H1 (cell line): ENCODE results near the gene MLF2. TPM values are rescaled to one million over a fixed set of nuclear protein-coding genes. Genes with fewer than 3 reads are reported as not detected.

ENCODE experiments used
- CTCF ChIA-PET: fragments of 300-600 bp; sonication (Branson Sonifier 250); formaldehyde crosslinking; loops from one replicate; lab custom pipeline; 2021; ENCODE audit not compliant: partially characterized antibody; lab: Charles Lee
- POLR2A ChIA-PET: fragments of 300-600 bp; sonication (Branson Sonifier 250); formaldehyde crosslinking; loops from one replicate; lab custom pipeline; 2021; ENCODE audit warnings: inconsistent platforms; ENCODE audit not compliant: partially characterized antibody; lab: Charles Lee
- DNase-seq, 2 experiments: peaks; one replicate each; pipeline versions ENCODE4 v3.0.0 to v3.0.0-alpha.2; 2010 to 2022; ENCODE audit warnings: low spot score in 2 of 2, low read depth in 1 of 2, mixed read lengths in 1 of 2
- FAIRE-seq: peaks from 2 replicates; lab custom pipeline; 2011; peaks lifted over from hg19 to GRCh38; lab: Jason Lieb, UNC
- H2AFZ ChIP-seq: 2 replicates; pipeline ENCODE4 v1.8.1; 2012; ENCODE audit warnings: low read length, inconsistent platforms
- H2AK5ac ChIP-seq: 2 replicates; pipeline ENCODE4 v1.6.1; 2013; ENCODE audit warnings: low read depth, low read length
- H2BK120ac ChIP-seq: replicated peaks from 2 replicates; pipeline ENCODE3; 2013; ENCODE audit warnings: low read depth, low read length, inconsistent platforms
- H2BK12ac ChIP-seq: 2 replicates; pipeline ENCODE4 v1.6.1; 2013; ENCODE audit warnings: low read depth, low read length
- H2BK15ac ChIP-seq: 2 replicates; pipeline ENCODE4 v1.6.1; 2013; ENCODE audit warnings: low read length
- H2BK20ac ChIP-seq: 2 replicates; pipeline ENCODE4 v1.6.1; 2013; ENCODE audit warnings: low read length
- H2BK5ac ChIP-seq: 2 replicates; pipeline ENCODE4 v1.6.1; 2013; ENCODE audit warnings: low read depth, low read length
- H3K14ac ChIP-seq: 2 replicates; pipeline ENCODE4 v1.6.1; 2013; ENCODE audit warnings: inconsistent platforms; ENCODE audit not compliant: insufficient read length
- H3K18ac ChIP-seq: 2 replicates; pipeline ENCODE4 v1.6.1; 2013; ENCODE audit warnings: low read length; ENCODE audit errors: extremely low read depth
- H3K23ac ChIP-seq: 2 replicates; pipeline ENCODE4 v1.6.1; 2013; ENCODE audit warnings: inconsistent platforms; ENCODE audit not compliant: insufficient read length
- H3K23me2 ChIP-seq: 2 replicates; pipeline ENCODE4 v1.6.1; 2013; ENCODE audit warnings: low read depth, low read length
- H3K27ac ChIP-seq: 2 replicates; pipeline ENCODE4 v1.6.1; 2011; ENCODE audit warnings: low read depth, low read length, inconsistent platforms
- H3K27me3 ChIP-seq, 4 experiments: replicated peaks in 1 of 4; 1 replicate in 1 of 4; 2 replicates in 3 of 4; pipeline versions ENCODE4 v1.6.1 to v1.8.1; 2011 to 2013; ENCODE audit warnings: low read length in 3 of 4, mild to moderate bottlenecking in 3 of 4, inconsistent platforms in 2 of 4, mixed read lengths in 2 of 4, moderate library complexity in 1 of 4; ENCODE audit not compliant: control insufficient read depth in 3 of 4, insufficient read depth in 3 of 4; ENCODE audit errors: extremely low read depth in 1 of 4
- H3K36me3 ChIP-seq, 4 experiments: 2 replicates each; pipeline versions ENCODE4 v1.6.1 to v1.8.1; 2011 to 2013; ENCODE audit warnings: mild to moderate bottlenecking in 4 of 4, low read length in 3 of 4, moderate library complexity in 2 of 4, control low read depth in 1 of 4, inconsistent platforms in 1 of 4; ENCODE audit not compliant: insufficient read depth in 4 of 4, control insufficient read depth in 2 of 4
- H3K4ac ChIP-seq: replicated peaks from 2 replicates; pipeline ENCODE3; 2013; ENCODE audit warnings: low read length, low read depth, mixed read lengths, inconsistent platforms; ENCODE audit not compliant: insufficient read length
- H3K4me1 ChIP-seq, 4 experiments: replicated peaks in 1 of 4; 1 replicate in 1 of 4; 2 replicates in 3 of 4; pipeline versions ENCODE4 v1.6.1 to v1.8.1; 2011 to 2013; ENCODE audit warnings: low read length in 3 of 4, inconsistent platforms in 2 of 4, mixed read lengths in 1 of 4; ENCODE audit not compliant: insufficient read depth in 4 of 4, control insufficient read depth in 3 of 4
- H3K4me2 ChIP-seq, 2 experiments: 2 replicates each; pipeline versions ENCODE4 v1.6.1 to v1.8.1; 2011 to 2013; ENCODE audit warnings: low read depth in 2 of 2, low read length in 2 of 2, control low read depth in 1 of 2, inconsistent platforms in 1 of 2, mild to moderate bottlenecking in 1 of 2; ENCODE audit not compliant: insufficient read depth in 1 of 2
- H3K4me3 ChIP-seq, 4 experiments: fragments of 200-600, 300-600 bp in 1 of 4; sonication (generic), shearing (Covaris generic), sonication (Bioruptor Twin) in 1 of 4; 2 replicates each; pipeline versions ENCODE4 v1.5.1 to v1.8.1; 2011 to 2016; ENCODE audit warnings: low read length in 4 of 4, low read depth in 3 of 4, control low read depth in 2 of 4, inconsistent platforms in 2 of 4, mild to moderate bottlenecking in 2 of 4, mixed read lengths in 1 of 4, moderate library complexity in 1 of 4; ENCODE audit not compliant: insufficient read depth in 2 of 4; ENCODE audit errors: extremely low read depth in 1 of 4
- H3K56ac ChIP-seq: replicated peaks from 2 replicates; pipeline ENCODE3; 2013; ENCODE audit warnings: low read depth, mild to moderate bottlenecking, mixed read lengths, low read length, inconsistent platforms; ENCODE audit not compliant: insufficient read length
- H3K79me1 ChIP-seq: 2 replicates; pipeline ENCODE4 v1.6.1; 2013; ENCODE audit warnings: low read depth, low read length, control low read depth
- H3K79me2 ChIP-seq, 2 experiments: 2 replicates each; pipeline versions ENCODE4 v1.6.1 to v1.8.1; 2012 to 2013; ENCODE audit warnings: low read length in 2 of 2, mild to moderate bottlenecking in 2 of 2, inconsistent platforms in 1 of 2; ENCODE audit not compliant: insufficient read depth in 2 of 2, control insufficient read depth in 1 of 2
- H3K9ac ChIP-seq, 4 experiments: replicated peaks in 1 of 4; 1 replicate in 1 of 4; 2 replicates in 3 of 4; pipeline versions ENCODE4 v1.6.1 to v1.8.1; 2011 to 2013; ENCODE audit warnings: low read depth in 3 of 4, low read length in 3 of 4, control low read depth in 2 of 4, mild to moderate bottlenecking in 2 of 4, moderate library complexity in 2 of 4, inconsistent platforms in 1 of 4; ENCODE audit errors: extremely low read depth in 1 of 4
- H3K9me3 ChIP-seq, 2 experiments: 2 replicates each; pipeline versions ENCODE4 v1.6.1 to v1.8.1; 2012 to 2013; ENCODE audit warnings: mild to moderate bottlenecking in 2 of 2, moderate library complexity in 2 of 2, control low read depth in 1 of 2, inconsistent platforms in 1 of 2, low read depth in 1 of 2, low read length in 1 of 2, mixed read lengths in 1 of 2; ENCODE audit not compliant: insufficient read depth in 2 of 2
- H4K20me1 ChIP-seq, 2 experiments: replicated peaks in 1 of 2; 2 replicates each; pipeline versions ENCODE3 to v1.8.1; 2011 to 2013; ENCODE audit warnings: inconsistent platforms in 2 of 2, low read length in 2 of 2, mild to moderate bottlenecking in 1 of 2; ENCODE audit not compliant: insufficient read depth in 2 of 2, control insufficient read depth in 1 of 2
- H4K5ac ChIP-seq: 2 replicates; pipeline ENCODE4 v1.6.1; 2013; ENCODE audit warnings: low read length, low read depth, mixed read lengths, inconsistent platforms; ENCODE audit not compliant: insufficient read length
- H4K8ac ChIP-seq: 2 replicates; pipeline ENCODE4 v1.8.0; 2013; ENCODE audit warnings: mild to moderate bottlenecking, moderate library complexity, low read length, inconsistent platforms; ENCODE audit not compliant: insufficient read depth; ENCODE audit errors: extremely low read depth
- H4K91ac ChIP-seq: replicated peaks from 2 replicates; pipeline ENCODE3; 2013; ENCODE audit warnings: low read length, mixed read lengths, inconsistent platforms; ENCODE audit not compliant: insufficient read length
- E2F6 ChIP-seq: IDR thresholded peaks from 2 replicates; pipeline ENCODE4 v1.6.1; 2012; ENCODE audit warnings: inconsistent platforms
- EGR1 ChIP-seq: IDR thresholded peaks from 2 replicates; pipeline ENCODE4 v1.6.1; 2011; ENCODE audit warnings: low read depth, low read length, borderline replicate concordance
- RAD21 ChIP-seq, 2 experiments: IDR thresholded peaks in 1 of 2; conservative IDR thresholded peaks in 1 of 2; 2 replicates each; pipeline ENCODE4 v1.6.1; 2011; ENCODE audit warnings: low read depth in 2 of 2, low read length in 2 of 2, improper control_type of control experiment in 1 of 2, inconsistent platforms in 1 of 2, mild to moderate bottlenecking in 1 of 2, moderate library complexity in 1 of 2
- WGBS, 2 experiments: shearing (Covaris generic) in 1 of 2; methylation state at CpG; one replicate each; pipeline versions ENCODE4 v1.1.6 to v1.1.7; 2013 to 2015; ENCODE audit warnings: low lambda C conversion rate in 2 of 2, mixed read lengths in 2 of 2, inconsistent platforms in 1 of 2, low coverage in 1 of 2, missing lambda C conversion rate in 1 of 2; ENCODE audit not compliant: insufficient replicate concordance in 2 of 2, insufficient coverage in 1 of 2, insufficient read length in 1 of 2; ENCODE audit errors: extremely low coverage in 1 of 2, missing lambda C conversion rate in 1 of 2; 5-methylcytosine and 5-hydroxymethylcytosine counted together
- polyA plus RNA-seq, 7 experiments: library from polyadenylated mRNA; depleted of rRNA in 3 of 7; stranded (reverse) in 5 of 7; unstranded in 2 of 7; fragments of >200 nt in 5 of 7; fragments of 200-250 nt in 2 of 7; gene quantifications; 1 replicate in 5 of 7; 2 replicates in 1 of 7; 4 replicates in 1 of 7; pipeline versions ENCODE4 v1.2.1 to v1.2.3, GENCODE V29; 2011 to 2013; ENCODE audit warnings: missing spikeins in 2 of 7, mixed read lengths in 2 of 7
- total RNA-seq: library from RNA; stranded (reverse); fragmentation: NEBNext Ultra II Directional; extraction: Animal tissue kit (Norgen Biotek cat#: 25700); gene quantifications from 2 replicates; pipeline ENCODE4 v1.2.1, GENCODE V29; 2021

MLF2 gene
- total and polyA plus RNA-seq, 2 of the 8 experiments (the other 6 are each of a cell fraction or from before 2014, with no cell fraction given) = 229 to 401 TPM

GRCh38 chr12:6764011-6764828 lies 11.3 kb upstream of the MLF2 start:
- Histone ChIP-seq H3K23ac (no peak overlapping the region), H2BK15ac (no peak overlapping the region), H3K79me2 (peaks cover 4 to 20% of the 10 kb centered on the region in 2 experiments; a peak in 2 of 4 replicates), H4K5ac (peak overlapping the region; percentile 65), H3K14ac (no peak overlapping the region), H3K9me3 (no peaks in the 10 kb centered on the region), H4K20me1 (peaks cover 2 to 10% of the 10 kb centered on the region in 2 experiments), H3K4me3 (peak overlapping the region in 2 of 4 experiments; percentile 6 to 98; a peak in 4 of 8 replicates), H2BK5ac (peak overlapping the region; percentile 94), H4K91ac (peak overlapping the region; percentile 77), H3K36me3 (no peaks in the 10 kb centered on the region), H3K4me1 (peaks cover 8 to 21% (median 14%) of the 10 kb centered on the region in 4 experiments), H3K79me1 (0 out of 2 replicates have a peak, but pooled peaks cover 2% of the 10 kb centered on the region), H2BK12ac (peak overlapping the region; percentile 60; the same call in 1 of the 2 replicates), H3K27ac (peak overlapping the region; percentile 77), H3K4me2 (peak overlapping the region; percentile 73 to 89; a peak in 3 of 4 replicates), H3K4ac (no peak overlapping the region), H3K27me3 (no peaks in the 10 kb centered on the region), H2BK120ac (peak overlapping the region; percentile 76), H3K56ac (no peak overlapping the region), H3K9ac (no peak overlapping the region; a peak in 1 of 7 replicates), H2AK5ac (no peak overlapping the region), H4K8ac (peak overlapping the region; percentile 88; the same call in 1 of the 2 replicates), H3K23me2 (peaks cover 13% of the 10 kb centered on the region), H3K18ac (peak overlapping the region; percentile 78), H2AFZ (no peak overlapping the region), H2BK20ac (peak overlapping the region; percentile 72; the same call in 1 of the 2 replicates)
- peak; percentile 90 for FAIRE-seq
- 17% methylated on average over 8 of the region's 16 CpGs; no CpG with 5 or more reads in 1 of the 2 experiments for WGBS, 2 experiments
- ChIA-PET POLR2A (interaction anchor here (0.9 to 11.6 kb wide), 17 partner anchors 8 to 151 kb away, joined by 3 to 151 read pairs (median 4); partner anchors contain the start of genes CDCA3, GPR162, LAG3 and MLF2), CTCF (interaction anchor here (0.7 to 29.6 kb wide), 9 partner anchors 8 to 150 kb away, joined by 3 to 532 read pairs (median 16); partner anchors contain the start of genes GNB3, GPR162, LAG3 and MLF2)
- peak; percentile 91 to 94 for DNase-seq
- TF ChIP-seq RAD21 (IDR thresholded peaks at IDR 0.05 in 1 of 2, conservative IDR thresholded peaks at IDR 0.05 in 1 of 2; ENCODE audit: low read depth in 2 of 2, low read length in 2 of 2) (no peak), E2F6 (no peak), EGR1 (peak; percentile 52; the same call in 1 of the 2 replicates)
